H1 (cell line): ENCODE results near the gene TMEM225B. TPM values are rescaled to one million over a fixed set of nuclear protein-coding genes. Genes with fewer than 3 reads are reported as not detected.

Experiments
- CEBPB ChIP-seq: IDR thresholded peaks from 2 replicates; pipeline ENCODE4 v1.6.1; 2012; ENCODE audit warnings: low read depth, low read length
- CHD7 ChIP-seq: fragments of 300-600 bp; sonication (generic); IDR thresholded peaks from 2 replicates; pipeline ENCODE4 v1.7.1; 2012; ENCODE audit warnings: low read length, moderate library complexity, mild to moderate bottlenecking, inconsistent platforms; ENCODE audit not compliant: insufficient replicate concordance
- CTBP2 ChIP-seq: IDR thresholded peaks from 2 replicates; pipeline ENCODE4 v1.7.0; 2011; ENCODE audit warnings: borderline replicate concordance, mild to moderate bottlenecking, moderate library complexity, mixed read lengths, low read length; ENCODE audit not compliant: insufficient read depth, insufficient read length
- EGR1 ChIP-seq: IDR thresholded peaks from 2 replicates; pipeline ENCODE4 v1.6.1; 2011; ENCODE audit warnings: low read depth, low read length, borderline replicate concordance
- EP300 ChIP-seq, 2 experiments: IDR thresholded peaks; 1 replicate in 1 of 2; 2 replicates in 1 of 2; pipeline ENCODE4 v1.6.1; 2011 to 2012; ENCODE audit warnings: low read depth in 2 of 2, low read length in 2 of 2, mild to moderate bottlenecking in 2 of 2, borderline replicate concordance in 1 of 2, inconsistent platforms in 1 of 2, moderate library complexity in 1 of 2
- EZH2 ChIP-seq: fragments of 200-600 bp; sonication (generic); IDR thresholded peaks from 2 replicates; pipeline ENCODE4 v1.7.1; 2012; ENCODE audit warnings: low read depth, mild to moderate bottlenecking, moderate library complexity, low read length, inconsistent platforms; ENCODE audit not compliant: severe bottlenecking
- POU5F1 ChIP-seq: IDR thresholded peaks from 2 replicates; pipeline ENCODE4 v1.6.1; 2011; ENCODE audit warnings: low read depth, mild to moderate bottlenecking, low read length, moderate library complexity
- SP2 ChIP-seq: IDR thresholded peaks from 2 replicates; pipeline ENCODE4 v1.6.1; 2012; ENCODE audit warnings: mild to moderate bottlenecking, low read length, inconsistent platforms
- ZNF274 ChIP-seq: IDR thresholded peaks from 2 replicates; pipeline ENCODE4 v1.7.0; 2012; ENCODE audit warnings: low read length, borderline replicate concordance; ENCODE audit errors: extremely low read depth
- polyA plus RNA-seq, 7 experiments: library from polyadenylated mRNA; depleted of rRNA in 3 of 7; stranded (reverse) in 5 of 7; unstranded in 2 of 7; fragments of >200 nt in 5 of 7; fragments of 200-250 nt in 2 of 7; gene quantifications; 1 replicate in 5 of 7; 2 replicates in 1 of 7; 4 replicates in 1 of 7; pipeline versions ENCODE4 v1.2.1 to v1.2.3, GENCODE V29; 2011 to 2013; ENCODE audit warnings: missing spikeins in 2 of 7, mixed read lengths in 2 of 7
- total RNA-seq: library from RNA; stranded (reverse); fragmentation: NEBNext Ultra II Directional; extraction: Animal tissue kit (Norgen Biotek cat#: 25700); gene quantifications from 2 replicates; pipeline ENCODE4 v1.2.1, GENCODE V29; 2021

The TMEM225B gene
- total and polyA plus RNA-seq, 2 of the 8 experiments (the other 6 are each of a cell fraction or from before 2014, with no cell fraction given), result 0.68 TPM; not detected in 1

- no peak for TF ChIP-seq CHD7
- no peak for TF ChIP-seq EZH2
- TF ChIP-seq ZNF274, result no peak
- no peak for TF ChIP-seq CTBP2
- TF ChIP-seq CEBPB, result no peak
- no peak for TF ChIP-seq POU5F1
- TF ChIP-seq EGR1, result no peak
- no peak for TF ChIP-seq EP300 (IDR thresholded peaks at IDR 0.05; ENCODE audit: borderline replicate concordance in 1 of 2, low read depth in 2 of 2, low read length in 2 of 2)
- TF ChIP-seq SP2, result no peak
Measured at GRCh38 chr7:99645590-99645989, 47.5 kb downstream of the TMEM225B start (continued).
